K562 (cell line): ENCODE measurements around the gene FLT1. TPM values are rescaled to one million over a fixed set of nuclear protein-coding genes. Genes with fewer than 3 reads are reported as not detected.

Source experiments
- ATAC-seq: fragments of 200-7000 bp; cut with Tn5 transposase; 3 replicates; pipeline ENCODE4 v1.9.1; 2020; ENCODE audit warnings: moderate library complexity
- BruUV-seq: library from RNA; stranded (reverse); fragments of 400-500 nt; replicated peaks from 2 replicates; lab custom pipeline; 2021; lab: Mats Ljungman, UMichigan
- CTCF ChIA-PET: fragments of 300-600 bp; formaldehyde crosslinking; extraction: SDS; loops from one replicate; lab custom pipeline; 2021; ENCODE audit warnings: low intra/inter-chr PET ratio; lab: Yijun Ruan, JAX
- POLR2A ChIA-PET: fragments of 300-600, 350-650 bp; sonication (Branson Sonifier 250); formaldehyde crosslinking; extraction: SDS; loops from one replicate; lab custom pipeline; 2021; ENCODE audit warnings: antibody characterized with exemption, inconsistent platforms; lab: Yijun Ruan, JAX
- DNase-seq, 4 experiments: peaks; one replicate each; pipeline versions ENCODE4 v3.0.0 to v3.0.0-alpha.2; 2011 to 2018; ENCODE audit warnings: low spot score in 3 of 4, mixed read lengths in 3 of 4; ENCODE audit errors: extremely low read depth in 1 of 4
- FAIRE-seq: peaks from 2 replicates; lab custom pipeline; 2011; peaks lifted over from hg19 to GRCh38; lab: Jason Lieb, UNC
- H2AFZ ChIP-seq: 2 replicates; pipeline ENCODE4 v1.6.0; 2011; ENCODE audit warnings: low read depth, low read length, control low read depth, inconsistent platforms
- H3K27ac ChIP-seq: fragments of 200-600 bp; 3 replicates; pipeline ENCODE4 v1.8.0; 2011; ENCODE audit warnings: low read depth, mild to moderate bottlenecking, control low read depth, inconsistent platforms, low read length, moderate library complexity, mixed read lengths; ENCODE audit errors: extremely low read depth
- H3K27me3 ChIP-seq, 2 experiments: fragments of 300-600 bp in 1 of 2; 2 replicates in 1 of 2; 3 replicates in 1 of 2; pipeline versions ENCODE4 v1.6.0 to v1.8.0; 2011; ENCODE audit warnings: inconsistent platforms in 2 of 2, low read length in 2 of 2, mild to moderate bottlenecking in 1 of 2, mixed read lengths in 1 of 2, moderate library complexity in 1 of 2; ENCODE audit not compliant: control insufficient read depth in 2 of 2, insufficient read depth in 2 of 2
- H3K36me3 ChIP-seq: fragments of 300-600 bp; 3 replicates; pipeline ENCODE4 v1.8.0; 2011; ENCODE audit warnings: mild to moderate bottlenecking, low read length, inconsistent platforms; ENCODE audit not compliant: control insufficient read depth, insufficient read depth
- H3K4me1 ChIP-seq, 2 experiments: fragments of 200-600 bp in 1 of 2; replicated peaks in 1 of 2; 2 replicates in 1 of 2; 3 replicates in 1 of 2; pipeline versions ENCODE4 v1.5.1 to v1.8.0; 2011; ENCODE audit warnings: inconsistent platforms in 2 of 2, low read length in 2 of 2, mild to moderate bottlenecking in 1 of 2, mixed read lengths in 1 of 2, moderate library complexity in 1 of 2; ENCODE audit not compliant: control insufficient read depth in 2 of 2, insufficient read depth in 2 of 2
- H3K4me2 ChIP-seq: 2 replicates; pipeline ENCODE4 v1.6.1; 2011; ENCODE audit warnings: low read length, control low read depth, inconsistent platforms, mixed read lengths; ENCODE audit not compliant: insufficient read depth
- H3K4me3 ChIP-seq: fragments of 200-600 bp; sonication (generic), shearing (Covaris generic); 2 replicates; pipeline ENCODE4 v1.5.1; 2016; ENCODE audit warnings: control low read depth, inconsistent platforms
- H3K79me2 ChIP-seq: fragments of 200-600 bp; 3 replicates; pipeline ENCODE4 v1.8.0; 2011; ENCODE audit warnings: low read length, inconsistent platforms; ENCODE audit not compliant: control insufficient read depth, insufficient read depth
- H3K9ac ChIP-seq, 2 experiments: 2 replicates each; pipeline versions ENCODE4 v1.6.0 to v1.6.1; 2011; ENCODE audit warnings: low read depth in 2 of 2, low read length in 2 of 2, control low read depth in 1 of 2, inconsistent platforms in 1 of 2, mild to moderate bottlenecking in 1 of 2, mixed read lengths in 1 of 2; ENCODE audit not compliant: insufficient read depth in 1 of 2
- H3K9me1 ChIP-seq: one replicate; pipeline ENCODE4 v1.6.0; 2011; ENCODE audit warnings: inconsistent platforms, mild to moderate bottlenecking, low read length, moderate library complexity; ENCODE audit not compliant: control insufficient read depth, insufficient read depth
- H3K9me3 ChIP-seq: replicated peaks from 2 replicates; pipeline ENCODE4 v1.5.1; 2011; ENCODE audit warnings: low read depth, low read length, inconsistent platforms; ENCODE audit not compliant: control insufficient read depth, insufficient read depth
- H4K20me1 ChIP-seq: replicated peaks from 2 replicates; pipeline ENCODE4 v1.6.1; 2011; ENCODE audit warnings: low read length, inconsistent platforms, mixed read lengths; ENCODE audit not compliant: control insufficient read depth, insufficient read depth
- C11orf30 ChIP-seq: fragments of 450-650 bp; IDR thresholded peaks from 2 replicates; pipeline ENCODE4 v1.6.1; 2016; ENCODE audit warnings: low read depth, mild to moderate bottlenecking
- FOSL1 ChIP-seq: fragments of 200-800 bp; sonication (Bioruptor generic); conservative IDR thresholded peaks from 2 replicates; pipeline ENCODE4 v1.6.1; 2016; ENCODE audit warnings: missing genetic modification characterization, missing compliant biosample characterization
- FOXJ3 ChIP-seq: sonication (generic); formaldehyde crosslinking; IDR thresholded peaks from 2 replicates; pipeline ENCODE4 v1.4.0; 2020; ENCODE audit warnings: mild to moderate bottlenecking, missing genetic modification reagents
- HDGF ChIP-seq: fragments of 450-650 bp; IDR thresholded peaks from 2 replicates; pipeline ENCODE4 v1.6.1; 2016
- HEY1 ChIP-seq: fragments of 250-450 bp; sonication (Bioruptor Pico); IDR thresholded peaks from 2 replicates; pipeline ENCODE4 v1.5.0; 2020; ENCODE audit warnings: mild to moderate bottlenecking, moderate library complexity, borderline replicate concordance
- KDM5B ChIP-seq: fragments of 200-600 bp; sonication (generic); IDR thresholded peaks from 2 replicates; pipeline ENCODE4 v1.6.1; 2012; ENCODE audit warnings: low read depth, mild to moderate bottlenecking, moderate library complexity, low read length, control low read depth, inconsistent platforms; ENCODE audit not compliant: insufficient replicate concordance
- MAZ ChIP-seq, 2 experiments: fragments of 450-650 bp in 1 of 2; sonication (generic) in 1 of 2; formaldehyde crosslinking; IDR thresholded peaks in 1 of 2; conservative IDR thresholded peaks in 1 of 2; 2 replicates each; pipeline versions ENCODE4 v1.4.0 to v1.5.0; 2020; ENCODE audit warnings: mild to moderate bottlenecking in 1 of 2, missing genetic modification reagents in 1 of 2
- NFATC3 ChIP-seq: fragments of 450-650 bp; IDR thresholded peaks from 2 replicates; pipeline ENCODE4 v1.6.1; 2017; ENCODE audit warnings: mild to moderate bottlenecking
- RBM34 ChIP-seq: fragments of 200-400 bp; formaldehyde crosslinking; IDR thresholded peaks from 2 replicates; pipeline ENCODE4 v1.6.1; 2018; ENCODE audit warnings: low read length, borderline replicate concordance; ENCODE audit not compliant: insufficient read depth
- SAP30 ChIP-seq: fragments of 200-600 bp; sonication (generic); IDR thresholded peaks from 2 replicates; pipeline ENCODE4 v1.6.1; 2012; ENCODE audit warnings: borderline replicate concordance, low read depth, mild to moderate bottlenecking, moderate library complexity, low read length, control low read depth, inconsistent platforms; ENCODE audit not compliant: insufficient read depth, poor library complexity, severe bottlenecking
- STAG1 ChIP-seq: sonication (generic); formaldehyde crosslinking; IDR thresholded peaks from 2 replicates; pipeline ENCODE4 v1.5.0; 2020; ENCODE audit warnings: missing genetic modification reagents, borderline replicate concordance
- THRAP3 ChIP-seq: fragments of 450-650 bp; IDR thresholded peaks from 2 replicates; pipeline ENCODE4 v1.6.1; 2016; ENCODE audit warnings: mild to moderate bottlenecking, inconsistent platforms, borderline replicate concordance
- ZBTB8A ChIP-seq: fragments of 450-650 bp; IDR thresholded peaks from 2 replicates; pipeline ENCODE4 v1.6.1; 2018; ENCODE audit warnings: mild to moderate bottlenecking, moderate library complexity; ENCODE audit not compliant: partially characterized antibody
- WGBS: fragments of 100-300 bp; shearing (Covaris generic); methylation state at CpG from one replicate; pipeline ENCODE4 v1.1.6; 2016; ENCODE audit warnings: low coverage, mixed read lengths; ENCODE audit not compliant: insufficient coverage; ENCODE audit errors: missing lambda C conversion rate; 5-methylcytosine and 5-hydroxymethylcytosine counted together
- in situ Hi-C: fragments of 300-500 bp; cut with MboI; formaldehyde crosslinking; loops from 4 replicates; pipeline ENCODE4 v1.15.0; 2018; ENCODE audit warnings: inconsistent platforms, mixed read lengths
- intact Hi-C: fragments of 100-400 bp; cut with micrococcal nuclease; formaldehyde crosslinking; loops from 2 replicates; pipeline ENCODE4 v1.14.2; 2022
- polyA plus RNA-seq, 8 experiments: library from polyadenylated mRNA; depleted of rRNA in 4 of 8; stranded (reverse) in 5 of 8; unstranded in 3 of 8; fragments of >200 nt; fragmentation: Nextera tagmentation in 2 of 8; fragmentation: Illumina TruSeq in 1 of 8; extraction: Ambion mirVana in 2 of 8; extraction: Trizol in 1 of 8; gene quantifications; 2 replicates each; pipeline versions ENCODE4 v1.2.1 to v1.2.3, GENCODE V29; 2011 to 2014; ENCODE audit warnings: inconsistent platforms in 1 of 8, missing spikeins in 1 of 8
- total RNA-seq, 7 experiments: library from RNA; depleted of rRNA in 6 of 7; stranded (reverse); fragments of >200 nt in 6 of 7; fragmentation: Illumina TruSeq in 2 of 7; extraction: Trizol in 2 of 7; gene quantifications; 2 replicates each; pipeline versions ENCODE4 v1.2.1 to v1.2.3, GENCODE V29; 2011 to 2021; ENCODE audit warnings: low replicate concordance in 1 of 7
- TF ChIP-seq, protein P1 (sequence below): fragments of 250-450 bp; sonication (Bioruptor Pico); IDR thresholded peaks from 2 replicates; pipeline ENCODE4 v1.5.0; 2021; ENCODE audit warnings: mild to moderate bottlenecking, borderline replicate concordance
- TF ChIP-seq, protein P2 (sequence below): sonication (generic); formaldehyde crosslinking; IDR thresholded peaks from 2 replicates; pipeline ENCODE4 v1.8.1; 2022; ENCODE audit warnings: missing genetic modification reagents
- TF ChIP-seq, protein P3 (sequence below): fragments of 250-450 bp; sonication (Bioruptor Pico); IDR thresholded peaks from 2 replicates; pipeline ENCODE4 v1.5.0; 2020; ENCODE audit warnings: mild to moderate bottlenecking

Gene FLT1
- total and polyA plus RNA-seq, 9 of the 15 experiments (the other 6 are each of a cell fraction or from before 2014, with no cell fraction given), result 0.01 to 2.0 (median 0.22) TPM

DNA sequence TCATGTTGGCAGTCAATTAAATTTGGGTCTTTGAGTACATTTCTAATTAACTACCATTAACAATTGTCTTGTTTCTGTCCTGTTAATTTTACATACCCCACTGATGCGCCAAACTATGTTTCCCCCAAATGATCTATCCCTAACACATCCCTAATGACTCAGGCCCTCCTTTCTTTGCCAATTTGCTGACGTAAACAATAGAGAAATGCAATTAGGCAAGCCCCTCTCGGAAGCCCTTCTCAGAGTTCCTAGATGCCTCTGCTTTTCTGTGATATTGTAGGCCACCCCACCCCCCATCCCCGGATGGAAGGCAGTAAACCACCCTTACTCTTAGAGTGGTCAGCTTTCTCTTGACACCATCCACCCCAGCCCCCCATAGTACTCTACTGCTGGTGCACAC lies 74.2 kb downstream of the FLT1 start:
- POLR2A ChIA-PET, result no interaction called here
- Histone ChIP-seq H4K20me1 (no peaks in the 10 kb centered on the region), H3K9ac (no peak overlapping the region), H3K36me3 (no peaks in the 10 kb centered on the region), H3K27ac (no peak overlapping the region), H3K4me3 (no peak overlapping the region), H3K9me1 (no peaks in the 10 kb centered on the region), H3K4me2 (no peak overlapping the region), H3K79me2 (no peaks in the 10 kb centered on the region), H2AFZ (no peak overlapping the region), H3K4me1 (no peaks in the 10 kb centered on the region; a peak in 1 of 5 replicates), H3K27me3 (no peaks in the 10 kb centered on the region), H3K9me3 (no peaks in the 10 kb centered on the region)
- WGBS, result 65% methylated on average over 4 of the region's 4 CpGs
- CTCF ChIA-PET, result no interaction called here
- BruUV-seq, result no TSS peak
- FAIRE-seq (no peak), DNase-seq (no peak), ATAC-seq (no peak)
- no peak for TF ChIP-seq FOXJ3
- no peak for TF ChIP-seq MAZ (CRISPR knock-in tag; conservative IDR thresholded peaks at IDR 0.05 in 1 of 2, IDR thresholded peaks at IDR 0.05 in 1 of 2)
- no peak for TF ChIP-seq ZBTB8A
- TF ChIP-seq, protein P1, sequence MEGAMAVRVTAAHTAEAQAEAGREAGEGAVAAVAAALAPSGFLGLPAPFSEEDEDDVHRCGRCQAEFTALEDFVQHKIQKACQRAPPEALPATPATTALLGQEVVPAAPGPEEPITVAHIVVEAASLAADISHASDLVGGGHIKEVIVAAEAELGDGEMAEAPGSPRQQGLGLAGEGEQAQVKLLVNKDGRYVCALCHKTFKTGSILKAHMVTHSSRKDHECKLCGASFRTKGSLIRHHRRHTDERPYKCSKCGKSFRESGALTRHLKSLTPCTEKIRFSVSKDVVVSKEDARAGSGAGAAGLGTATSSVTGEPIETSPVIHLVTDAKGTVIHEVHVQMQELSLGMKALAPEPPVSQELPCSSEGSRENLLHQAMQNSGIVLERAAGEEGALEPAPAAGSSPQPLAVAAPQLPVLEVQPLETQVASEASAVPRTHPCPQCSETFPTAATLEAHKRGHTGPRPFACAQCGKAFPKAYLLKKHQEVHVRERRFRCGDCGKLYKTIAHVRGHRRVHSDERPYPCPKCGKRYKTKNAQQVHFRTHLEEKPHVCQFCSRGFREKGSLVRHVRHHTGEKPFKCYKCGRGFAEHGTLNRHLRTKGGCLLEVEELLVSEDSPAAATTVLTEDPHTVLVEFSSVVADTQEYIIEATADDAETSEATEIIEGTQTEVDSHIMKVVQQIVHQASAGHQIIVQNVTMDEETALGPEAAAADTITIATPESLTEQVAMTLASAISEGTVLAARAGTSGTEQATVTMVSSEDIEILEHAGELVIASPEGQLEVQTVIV, result no peak
- no peak for TF ChIP-seq STAG1 (CRISPR knock-in tag)
- TF ChIP-seq SAP30, result no peak
- no peak for TF ChIP-seq KDM5B
- TF ChIP-seq RBM34, result no peak
- TF ChIP-seq, protein P2, sequence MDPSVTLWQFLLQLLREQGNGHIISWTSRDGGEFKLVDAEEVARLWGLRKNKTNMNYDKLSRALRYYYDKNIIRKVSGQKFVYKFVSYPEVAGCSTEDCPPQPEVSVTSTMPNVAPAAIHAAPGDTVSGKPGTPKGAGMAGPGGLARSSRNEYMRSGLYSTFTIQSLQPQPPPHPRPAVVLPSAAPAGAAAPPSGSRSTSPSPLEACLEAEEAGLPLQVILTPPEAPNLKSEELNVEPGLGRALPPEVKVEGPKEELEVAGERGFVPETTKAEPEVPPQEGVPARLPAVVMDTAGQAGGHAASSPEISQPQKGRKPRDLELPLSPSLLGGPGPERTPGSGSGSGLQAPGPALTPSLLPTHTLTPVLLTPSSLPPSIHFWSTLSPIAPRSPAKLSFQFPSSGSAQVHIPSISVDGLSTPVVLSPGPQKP, result no peak
- no peak for TF ChIP-seq HEY1
- TF ChIP-seq, protein P3, sequence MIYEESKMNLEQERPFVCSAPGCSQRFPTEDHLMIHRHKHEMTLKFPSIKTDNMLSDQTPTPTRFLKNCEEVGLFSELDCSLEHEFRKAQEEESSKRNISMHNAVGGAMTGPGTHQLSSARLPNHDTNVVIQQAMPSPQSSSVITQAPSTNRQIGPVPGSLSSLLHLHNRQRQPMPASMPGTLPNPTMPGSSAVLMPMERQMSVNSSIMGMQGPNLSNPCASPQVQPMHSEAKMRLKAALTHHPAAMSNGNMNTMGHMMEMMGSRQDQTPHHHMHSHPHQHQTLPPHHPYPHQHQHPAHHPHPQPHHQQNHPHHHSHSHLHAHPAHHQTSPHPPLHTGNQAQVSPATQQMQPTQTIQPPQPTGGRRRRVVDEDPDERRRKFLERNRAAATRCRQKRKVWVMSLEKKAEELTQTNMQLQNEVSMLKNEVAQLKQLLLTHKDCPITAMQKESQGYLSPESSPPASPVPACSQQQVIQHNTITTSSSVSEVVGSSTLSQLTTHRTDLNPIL (CRISPR knock-in tag), result no peak
- no peak for TF ChIP-seq C11orf30
- no peak for TF ChIP-seq HDGF
- no peak for TF ChIP-seq THRAP3
- no peak for TF ChIP-seq NFATC3
- no peak for TF ChIP-seq FOSL1 (tag)
- intact Hi-C loops, result no loop called here
- in situ Hi-C loops, result no loop called here
